ENCODE results near the gene TPM1. TPM values are rescaled to one million over a fixed set of nuclear protein-coding genes. Genes with fewer than 3 reads are reported as not detected.

Gene TPM1
- polyA plus RNA-seq, 1 of the 3 experiments (the other 2 are of a cell fraction), result 1,371 TPM

- peaks cover 98% of the 10 kb centered on the region for H4K20me1 ChIP-seq (ENCODE audit: insufficient read depth)
Observed at GRCh38 chr15:63059573-63060216, 17.1 kb downstream of the TPM1 start.

GRCh38 chr15:63060699-63061098 is 18.2 kb downstream of the TPM1 start:
- CTCF ChIA-PET, result interaction anchor here (1.0 to 2.6 kb wide), 4 partner anchors 12 to 278 kb away, joined by 4 to 12 read pairs (median 7); no protein-coding TSS in a partner anchor

More at GRCh38 chr15:63059573-63060216, 17.1 kb downstream of the TPM1 start:
- WGBS (ENCODE audit: low lambda C conversion rate), result 80% methylated on average over 10 of the region's 10 CpGs
- Histone ChIP-seq H3K9me3 (no peaks in the 10 kb centered on the region), H3K4me3 (ENCODE audit: low read depth in 2 of 2, low read length in 1 of 2) (no peak overlapping the region), H3K4me1 (ENCODE audit: control insufficient read depth in 1 of 2, insufficient read depth in 2 of 2, low read depth in 1 of 2, low read length in 1 of 2) (peaks cover 25 to 48% of the 10 kb centered on the region in 2 experiments; a peak in 3 of 4 replicates), H3K9me2 (no peaks in the 10 kb centered on the region), H3K27ac (ENCODE audit: low read depth in 2 of 2, low read length in 1 of 2) (peak overlapping the region; percentile 83 to 91), H3K36me3 (replicated peaks in 1 of 2; ENCODE audit: control insufficient read depth in 1 of 2, insufficient read depth in 2 of 2, low read length in 1 of 2) (peaks cover 91 to 98% of the 10 kb centered on the region in 2 experiments), H3F3A (replicated peaks; ENCODE audit: insufficient read depth) (peaks cover 99% of the 10 kb centered on the region), H2AFZ (ENCODE audit: low read depth) (no peak overlapping the region), H3K4me2 (no peak overlapping the region), H3K9ac (peak overlapping the region; percentile 15; the same call in 1 of the 2 replicates), H3K27me3 (ENCODE audit: insufficient read depth) (no peaks in the 10 kb centered on the region), H3K79me2 (ENCODE audit: insufficient read depth) (peaks cover 96% of the 10 kb centered on the region)
- TF ChIP-seq POLR2AphosphoS5 (IDR thresholded peaks at IDR 0.05; ENCODE audit: low read depth, low read length) (no peak; the same call in 1 of the 2 replicates), EZH2phosphoT487 (IDR thresholded peaks at IDR 0.05; ENCODE audit: borderline replicate concordance, low read depth) (no peak), NRF1 (IDR thresholded peaks at IDR 0.05; ENCODE audit: low read depth, low read length) (no peak), EP300 (IDR thresholded peaks at IDR 0.05; ENCODE audit: borderline replicate concordance in 1 of 2, low read depth in 1 of 2, low read length in 1 of 2) (peak in 1 of 2 experiments; percentile 34; a peak in 1 of 4 replicates)
- POLR2A ChIA-PET, result no interaction called here
- no peak for DNase-seq
- CTCF ChIA-PET, result interaction anchor here (0.9 to 3.7 kb wide), 5 partner anchors 11 to 752 kb away, joined by 3 to 24 read pairs (median 4); no protein-coding TSS in a partner anchor

GRCh38 chr15:63061975-63062374 is 19.4 kb downstream of the TPM1 start:
- DNase-seq, result no peak
- no peaks in the 10 kb centered on the region for H3K9me2 ChIP-seq
- TF ChIP-seq CTCF (IDR thresholded peaks at IDR 0.05), result no peak
- TF ChIP-seq FOSL2 (IDR thresholded peaks at IDR 0.05; ENCODE audit: borderline replicate concordance, low read depth), result no peak
- TF ChIP-seq RAD21 (IDR thresholded peaks at IDR 0.05; ENCODE audit: low read length), result no peak
- TF ChIP-seq CHD2 (IDR thresholded peaks at IDR 0.05; ENCODE audit: low read length, partially characterized antibody), result no peak
- no peak for TF ChIP-seq POLR2AphosphoS5 (IDR thresholded peaks at IDR 0.05; ENCODE audit: low read depth, low read length)
- no peak for TF ChIP-seq ZBTB33 (IDR thresholded peaks at IDR 0.05; ENCODE audit: borderline replicate concordance, low read depth)
- no peak for TF ChIP-seq MEF2A (IDR thresholded peaks at IDR 0.05; ENCODE audit: borderline replicate concordance, low read depth)
- TF ChIP-seq FOXM1 (IDR thresholded peaks at IDR 0.05; ENCODE audit: low read depth), result no peak
- TF ChIP-seq SIN3A (IDR thresholded peaks at IDR 0.05; ENCODE audit: borderline replicate concordance, low read depth, low read length), result no peak
- TF ChIP-seq FOXJ3 (CRISPR knock-in tag; IDR thresholded peaks at IDR 0.05), result no peak
- no peak for TF ChIP-seq GATA2 (CRISPR knock-in tag; IDR thresholded peaks at IDR 0.05)
- no peak for TF ChIP-seq SMC3 (IDR thresholded peaks at IDR 0.05; ENCODE audit: low read depth, low read length)
- TF ChIP-seq RFX5 (IDR thresholded peaks at IDR 0.05; ENCODE audit: low read length), result no peak
- TF ChIP-seq JUND (IDR thresholded peaks at IDR 0.05), result no peak

More at GRCh38 chr15:63060699-63061098, 18.2 kb downstream of the TPM1 start:
- Histone ChIP-seq H3K9ac (no peak overlapping the region), H3K27me3 (ENCODE audit: insufficient read depth) (no peaks in the 10 kb centered on the region), H3K79me2 (ENCODE audit: insufficient read depth) (peaks cover 93% of the 10 kb centered on the region), H4K20me1 (ENCODE audit: insufficient read depth) (peaks cover 98% of the 10 kb centered on the region), H3K4me2 (no peak overlapping the region), H3K27ac (ENCODE audit: low read depth in 2 of 2, low read length in 1 of 2) (peak overlapping the region; percentile 83 to 91), H2AFZ (ENCODE audit: low read depth) (no peak overlapping the region), H3K4me3 (ENCODE audit: low read depth in 2 of 2, low read length in 1 of 2) (no peak overlapping the region), H3K9me2 (no peaks in the 10 kb centered on the region), H3K36me3 (replicated peaks in 1 of 2; ENCODE audit: control insufficient read depth in 1 of 2, insufficient read depth in 2 of 2, low read length in 1 of 2) (peaks cover 92 to 98% of the 10 kb centered on the region in 2 experiments), H3K4me1 (ENCODE audit: control insufficient read depth in 1 of 2, insufficient read depth in 2 of 2, low read depth in 1 of 2, low read length in 1 of 2) (peaks cover 17 to 44% of the 10 kb centered on the region in 2 experiments; a peak in 2 of 4 replicates), H3K9me3 (no peaks in the 10 kb centered on the region), H3F3A (replicated peaks; ENCODE audit: insufficient read depth) (peaks cover 99% of the 10 kb centered on the region)
- no peak for DNase-seq
- TF ChIP-seq POLR2AphosphoS5 (IDR thresholded peaks at IDR 0.05; ENCODE audit: low read depth, low read length) (0 out of 2 replicates have a peak, but pooled peaks have one; percentile 5), TAF1 (IDR thresholded peaks at IDR 0.05; ENCODE audit: borderline replicate concordance, low read depth, low read length) (no peak)
- 92% methylated on average over 10 of the region's 10 CpGs for WGBS (ENCODE audit: low lambda C conversion rate)
- POLR2A ChIA-PET, result no interaction called here

More at GRCh38 chr15:63061975-63062374, 19.4 kb downstream of the TPM1 start:
- Histone ChIP-seq H3F3A (replicated peaks; ENCODE audit: insufficient read depth) (peaks cover 100% of the 10 kb centered on the region), H4K20me1 (ENCODE audit: insufficient read depth) (peaks cover 98% of the 10 kb centered on the region), H3K9me3 (no peaks in the 10 kb centered on the region), H3K4me2 (no peak overlapping the region), H3K4me3 (ENCODE audit: low read depth in 2 of 2, low read length in 1 of 2) (no peak overlapping the region), H3K9ac (peak overlapping the region; percentile 10; the same call in 1 of the 2 replicates), H3K36me3 (replicated peaks in 1 of 2; ENCODE audit: control insufficient read depth in 1 of 2, insufficient read depth in 2 of 2, low read length in 1 of 2) (peaks cover 97% of the 10 kb centered on the region in 2 experiments), H3K27ac (ENCODE audit: low read depth in 2 of 2, low read length in 1 of 2) (peak overlapping the region; percentile 39 to 91), H3K79me2 (ENCODE audit: insufficient read depth) (peaks cover 87% of the 10 kb centered on the region), H3K4me1 (ENCODE audit: control insufficient read depth in 1 of 2, insufficient read depth in 2 of 2, low read depth in 1 of 2, low read length in 1 of 2) (peaks cover 9 to 39% of the 10 kb centered on the region in 2 experiments; a peak in 3 of 4 replicates), H2AFZ (ENCODE audit: low read depth) (no peak overlapping the region), H3K27me3 (ENCODE audit: insufficient read depth) (no peaks in the 10 kb centered on the region)
- ChIA-PET POLR2A (no interaction called here), CTCF (interaction anchor here (1.0 to 2.6 kb wide), 5 partner anchors 11 to 32 kb away, joined by 3 to 12 read pairs (median 4); no protein-coding TSS in a partner anchor)
- 86% methylated on average over 4 of the region's 4 CpGs for WGBS (ENCODE audit: low lambda C conversion rate)
